Measurements from ENCODE around the gene GJB6.
"Not testable (repeated sequence)": the region's sequence is repeated elsewhere in the genome, so short reads cannot be mapped to it uniquely, and the experiment has no call there.

Gene GJB6

DNA sequence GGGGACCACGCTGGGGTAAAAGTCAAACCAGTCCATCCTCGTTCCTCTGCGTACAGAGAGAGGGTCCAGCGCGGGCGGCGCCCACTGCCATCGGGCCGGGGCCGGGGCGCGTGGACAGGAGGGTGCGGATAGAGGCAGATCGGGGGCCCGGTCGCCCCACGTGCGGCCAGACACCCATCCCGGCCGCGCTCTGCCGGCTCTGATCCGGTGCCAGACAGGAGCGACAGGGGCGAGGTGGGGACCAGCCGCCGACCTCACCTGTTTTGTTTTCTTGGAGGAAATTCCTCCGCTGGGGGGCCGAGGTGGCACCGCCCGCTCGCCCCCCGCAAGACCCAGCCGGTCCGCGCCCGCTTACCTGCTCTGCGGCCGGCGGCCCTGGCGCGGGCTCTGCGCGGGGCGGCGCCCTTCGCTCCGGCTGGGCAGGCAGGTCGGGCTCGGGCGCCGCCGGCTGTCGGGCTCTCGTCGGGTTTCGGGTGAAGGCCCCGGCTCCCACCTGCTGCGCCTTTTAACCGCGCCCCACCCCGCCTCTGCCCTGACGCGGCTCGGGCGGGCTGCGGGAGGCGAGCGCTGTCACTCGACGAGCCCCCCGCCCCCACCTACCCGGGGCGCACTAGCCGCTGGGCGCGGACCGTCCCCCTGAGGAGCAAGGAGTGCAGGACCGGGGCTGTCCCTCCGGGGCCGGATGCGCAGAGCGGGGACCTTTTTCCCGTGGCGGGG, at the start of gene GJB6:
Gene GJB6 (minus strand): TSS at position 481 of the 717 bp plus-strand sequence. CDS start 8,839 bp downstream, outside the sequence.
- no peak for DNase-seq

DNA sequence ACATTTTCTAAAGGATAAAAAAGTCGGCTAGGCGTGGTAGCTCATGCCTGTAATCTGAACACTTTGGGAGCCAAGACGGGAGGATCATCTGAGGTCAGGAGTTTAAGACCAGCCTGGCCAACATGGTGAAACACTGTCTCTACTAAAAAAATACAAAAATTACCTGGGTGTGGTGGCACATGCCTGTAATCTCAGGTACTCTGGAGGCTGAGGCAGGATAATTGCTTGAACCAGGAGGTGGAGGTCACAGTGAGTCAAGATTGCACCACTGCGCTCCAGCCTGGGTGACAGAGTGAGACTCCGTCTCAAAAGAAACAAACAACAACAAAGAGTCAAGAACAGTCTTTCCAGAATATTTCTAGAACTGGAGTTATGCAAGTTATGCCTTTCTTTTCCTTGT, 44.8 kb upstream of the GJB6 start:
- DNase-seq, result not testable (repeated sequence)

DNA sequence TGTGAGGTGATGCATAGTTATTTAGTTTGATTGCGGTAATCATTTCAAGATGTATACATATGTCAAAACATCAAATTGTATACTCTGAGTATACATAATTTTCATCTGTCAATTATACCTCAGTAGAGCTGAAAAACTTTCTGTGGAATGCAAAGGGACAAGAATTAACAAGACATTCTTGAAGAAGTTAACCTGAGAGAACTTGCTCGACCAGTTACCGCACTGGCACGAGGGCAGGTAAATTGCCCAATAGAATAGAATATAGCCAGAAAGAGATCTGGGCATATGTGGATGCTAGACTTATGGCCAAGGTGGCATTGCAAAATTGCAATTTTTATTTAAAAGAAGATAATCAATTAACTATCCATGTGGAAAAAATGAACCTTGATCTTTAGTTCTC, 42.3 kb upstream of the GJB6 start:
- DNase-seq, result no peak

DNA sequence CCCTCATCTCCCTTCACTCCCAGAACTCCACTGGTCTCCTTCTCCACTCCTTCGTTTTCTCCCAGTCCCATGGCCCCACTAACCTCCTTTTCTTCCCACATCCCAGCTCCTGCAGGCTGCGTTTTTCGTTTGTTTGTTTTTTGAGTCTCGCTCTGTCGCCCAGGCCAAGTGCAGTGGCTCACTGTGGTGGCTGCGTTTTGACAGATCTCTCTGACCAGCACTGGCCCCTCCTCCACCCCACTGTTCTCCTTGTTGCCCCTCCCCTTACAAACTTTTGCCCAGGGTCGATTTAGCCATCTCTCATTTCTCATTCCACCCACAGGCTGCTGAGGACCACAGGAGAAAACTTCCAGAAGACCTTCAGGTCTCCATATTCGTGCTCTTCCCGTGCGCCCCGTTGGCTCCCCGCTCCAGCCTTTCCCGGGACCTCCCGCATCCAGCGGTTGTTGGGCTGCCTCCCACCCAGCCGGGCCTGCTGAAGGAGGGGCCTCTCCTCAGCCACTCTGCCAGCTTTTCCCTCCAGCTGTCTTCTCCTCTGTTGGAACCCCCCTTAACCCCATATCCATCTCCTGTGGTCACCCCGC, 40.6 kb upstream of the GJB6 start:
- no peak for DNase-seq

DNA sequence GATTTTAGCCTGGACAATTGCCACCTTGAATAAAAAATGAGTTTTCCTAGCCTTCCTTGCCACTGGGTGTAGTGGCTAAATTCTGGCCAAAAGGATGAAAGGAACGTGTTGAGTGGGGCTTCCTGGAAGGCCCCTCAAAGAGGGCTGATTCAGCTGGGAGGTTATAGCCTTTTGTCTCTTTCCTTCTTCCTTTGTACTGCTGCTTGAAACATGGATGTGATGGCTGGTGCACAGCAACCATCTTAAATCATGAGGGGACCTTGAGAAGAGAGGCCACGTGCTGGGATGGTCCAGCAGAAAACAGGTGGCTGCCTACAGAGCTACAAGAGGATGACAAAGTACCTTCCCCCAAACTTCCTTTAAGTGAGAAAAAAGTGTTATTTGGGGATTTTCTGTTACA, 40.0 kb upstream of the GJB6 start:
- no peak for DNase-seq

DNA sequence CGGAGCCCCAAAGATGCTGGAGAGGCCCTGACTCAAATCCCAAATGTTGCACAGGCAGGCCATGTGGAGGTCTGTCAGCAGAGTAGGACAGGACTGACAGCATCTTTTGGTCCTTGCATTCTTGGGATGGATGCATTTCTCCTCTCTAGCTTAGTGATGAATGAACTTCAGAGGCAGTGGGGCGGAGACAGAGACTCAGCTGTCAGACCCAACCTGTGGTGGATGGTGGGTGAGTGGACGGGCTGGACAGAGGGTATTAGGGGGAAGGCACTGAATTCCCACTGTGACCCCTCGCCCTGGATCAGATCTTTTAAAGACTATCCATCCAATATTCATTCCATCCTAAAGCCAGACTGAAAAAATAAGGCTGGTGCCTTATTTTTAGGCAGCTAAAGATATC, 39.3 kb upstream of the GJB6 start:
- no peak for DNase-seq

DNA sequence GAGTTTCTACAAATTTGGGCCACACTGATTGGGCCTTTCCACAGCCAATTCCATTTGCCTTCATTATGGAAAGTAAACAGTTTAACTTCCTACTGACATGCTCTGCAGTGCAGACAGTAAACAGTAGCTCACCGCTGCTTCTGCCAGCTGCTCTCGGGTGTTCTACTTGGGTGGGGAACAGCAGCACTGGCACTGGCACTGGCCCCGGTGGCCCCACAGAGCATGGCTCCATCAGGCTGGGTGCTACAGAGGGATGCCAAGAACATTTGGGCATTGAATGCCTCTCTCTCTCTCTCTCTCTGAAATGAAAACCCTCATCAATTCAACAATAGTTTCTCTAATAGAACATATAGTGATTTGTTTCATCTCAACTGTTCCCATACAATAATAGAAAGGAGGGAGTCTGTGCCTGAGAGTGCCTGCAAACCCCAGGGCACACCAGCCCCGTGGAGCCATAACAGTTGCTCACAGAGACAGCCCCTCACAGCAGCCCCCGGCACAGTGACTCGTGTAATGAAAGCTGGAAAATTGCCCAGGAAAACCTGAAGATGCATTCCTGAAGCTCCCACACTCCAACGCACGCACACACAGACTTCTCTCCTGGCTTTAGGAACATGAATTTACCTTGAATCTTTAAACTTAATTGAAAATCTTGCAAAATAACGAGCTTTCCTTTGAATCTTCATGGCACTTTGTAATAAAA, 38.2 kb upstream of the GJB6 start:
- no peak for DNase-seq

DNA sequence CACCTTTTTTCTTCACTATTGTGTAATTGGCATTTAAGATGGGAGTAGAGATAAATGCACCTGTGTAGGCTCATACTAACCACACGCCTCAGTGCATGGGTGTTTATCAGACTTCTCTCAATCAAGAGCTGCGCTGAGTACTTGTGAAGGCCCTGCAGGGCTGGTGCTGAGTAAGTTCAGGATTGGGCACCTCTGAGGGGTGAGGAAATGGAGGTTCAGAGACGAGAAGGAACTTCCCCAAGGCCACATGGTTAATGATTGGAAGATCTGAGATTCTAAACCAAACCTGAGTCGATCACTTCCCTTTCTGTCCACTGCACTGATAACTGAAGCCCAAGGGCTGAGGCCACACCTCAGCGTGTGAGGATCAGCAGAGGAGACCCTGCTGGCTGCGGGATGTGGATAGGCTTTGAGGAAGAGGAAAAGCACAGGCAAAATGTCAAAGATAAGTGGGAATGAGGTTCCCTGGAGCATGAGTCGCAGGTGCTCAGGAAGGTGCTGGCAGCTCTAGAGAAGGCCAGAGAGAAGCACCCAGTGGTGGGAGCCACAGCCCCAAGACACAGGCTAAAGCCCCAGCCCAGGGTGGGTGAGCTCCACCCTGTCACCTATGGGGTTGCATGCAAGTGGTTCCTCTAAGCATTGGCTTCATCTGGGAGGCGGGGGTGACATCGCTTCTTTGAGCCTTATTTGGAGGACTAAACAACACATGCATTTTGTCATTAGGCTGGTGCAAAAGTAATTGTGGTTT, 32.3 kb upstream of the GJB6 start:
- no peak for DNase-seq

DNA sequence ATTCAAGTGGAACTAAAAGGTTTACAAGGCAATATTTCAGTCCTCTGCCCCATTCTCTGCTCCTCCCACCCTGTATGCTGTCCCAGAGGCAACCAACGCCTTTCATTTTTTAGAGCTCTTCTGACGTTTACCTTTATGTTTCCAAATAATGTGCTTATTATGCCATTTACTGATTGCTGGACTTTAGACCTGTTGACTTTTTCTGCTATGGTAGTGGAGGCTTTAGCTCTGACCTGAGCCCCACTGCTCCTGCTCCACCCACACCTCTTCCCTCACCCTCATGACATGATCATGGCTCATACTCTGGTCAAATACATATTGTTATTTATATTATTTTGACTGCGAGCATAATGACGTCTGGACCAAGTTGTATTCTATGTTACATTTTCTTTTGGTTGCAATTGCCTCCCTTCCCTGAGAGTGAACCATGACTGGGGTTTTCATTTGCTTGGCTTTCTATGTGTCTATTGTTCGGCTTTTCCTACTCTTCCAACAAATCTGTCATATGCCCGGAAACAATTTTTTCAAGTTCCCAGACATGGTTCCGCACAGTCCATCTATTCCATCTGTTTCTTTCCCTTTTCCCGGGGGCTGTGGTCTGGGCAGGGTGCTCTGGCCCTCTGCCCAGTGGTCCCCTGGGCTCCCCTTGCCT, 31.4 kb upstream of the GJB6 start:
- DNase-seq, result no peak

DNA sequence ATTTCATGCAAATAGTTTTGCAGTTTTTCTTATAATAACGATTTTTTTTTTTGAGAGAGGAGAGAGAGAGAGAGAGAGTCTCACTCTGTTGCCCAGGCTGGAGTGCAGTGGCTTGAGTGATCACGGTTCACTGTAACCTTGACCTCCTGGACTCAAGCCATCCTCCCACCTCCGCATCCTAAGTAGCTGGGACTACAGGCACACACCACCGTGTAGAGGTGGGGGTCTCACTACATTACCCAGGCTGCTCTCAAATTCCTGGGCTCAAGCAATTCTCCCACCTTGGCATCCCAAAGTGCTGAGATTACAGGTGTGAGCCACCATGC, 26.8 kb upstream of the GJB6 start:
- DNase-seq, result no peak

DNA sequence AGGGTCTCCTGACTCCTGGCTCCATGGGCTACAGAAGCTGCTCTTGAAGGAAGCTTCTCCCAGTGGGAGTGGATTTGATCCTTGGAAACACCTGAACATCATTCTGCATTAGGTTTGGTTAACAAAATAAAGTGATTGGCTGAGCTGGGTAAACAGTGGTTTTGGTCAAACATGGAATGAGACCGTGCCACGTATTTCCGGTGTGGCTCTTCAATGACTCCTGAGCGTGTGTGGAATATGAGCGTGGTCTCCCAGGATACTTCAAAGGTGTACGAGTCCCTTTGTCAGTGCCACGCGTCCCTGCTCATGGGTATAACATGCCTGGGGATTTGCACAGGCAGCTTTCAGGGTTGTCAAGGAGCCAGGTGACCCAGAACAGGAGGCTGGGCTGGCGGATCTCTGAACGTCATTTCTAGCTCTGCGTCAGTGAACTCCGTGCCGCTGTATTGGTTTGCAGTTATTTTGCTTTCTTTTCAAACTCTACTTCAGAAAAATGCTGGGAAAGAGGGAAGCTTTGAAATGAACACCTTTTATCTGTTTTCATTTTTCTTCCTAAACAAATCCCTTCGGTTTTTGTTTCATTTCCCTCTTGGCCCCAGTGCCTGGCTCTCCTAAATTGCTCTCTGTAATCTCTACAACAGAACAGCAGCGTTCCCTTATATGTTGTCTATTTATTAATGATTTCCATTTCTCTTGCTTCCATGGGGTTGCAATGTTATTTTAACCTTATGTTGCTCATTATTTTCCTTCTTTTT, 26.3 kb upstream of the GJB6 start:
- DNase-seq, result no peak

DNA sequence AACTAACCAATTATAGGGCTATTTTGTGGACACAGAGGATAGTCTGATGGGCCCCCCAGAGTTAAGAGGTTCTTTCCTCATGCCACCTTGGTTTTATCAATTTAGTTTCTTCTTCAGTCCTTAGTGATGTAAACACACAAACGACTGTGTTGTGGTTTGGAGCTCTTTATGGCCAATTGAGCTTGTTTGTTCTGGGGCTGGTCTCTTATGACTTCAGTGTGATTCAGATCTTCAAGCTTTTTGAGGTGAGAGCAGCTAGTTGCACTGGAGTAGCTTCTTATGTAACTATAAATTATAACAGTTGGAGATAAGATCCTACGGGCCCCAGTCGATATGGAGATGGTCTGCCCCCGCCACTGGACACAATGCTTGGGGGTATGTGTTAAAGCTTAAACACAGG, 22.0 kb upstream of the GJB6 start:
- DNase-seq, result no peak

DNA sequence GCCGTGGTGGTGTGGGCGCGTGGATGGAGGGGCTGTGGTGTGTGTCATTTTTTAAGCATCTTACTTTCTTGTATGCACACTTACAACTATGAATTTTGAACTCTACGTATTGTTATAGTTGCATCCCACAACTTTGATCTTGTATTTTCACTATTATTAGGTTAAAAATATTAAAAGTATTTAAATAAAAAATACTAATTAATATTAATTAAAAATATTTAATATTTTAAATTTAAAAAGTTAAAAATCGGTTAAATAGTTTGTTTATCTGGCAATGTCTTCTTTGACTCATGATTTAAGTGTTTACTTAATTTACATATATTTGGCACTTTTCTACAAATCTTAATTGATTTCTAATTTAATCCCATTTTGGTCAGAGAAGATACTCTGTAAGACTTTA, 17.8 kb upstream of the GJB6 start:
- no peak for DNase-seq

DNA sequence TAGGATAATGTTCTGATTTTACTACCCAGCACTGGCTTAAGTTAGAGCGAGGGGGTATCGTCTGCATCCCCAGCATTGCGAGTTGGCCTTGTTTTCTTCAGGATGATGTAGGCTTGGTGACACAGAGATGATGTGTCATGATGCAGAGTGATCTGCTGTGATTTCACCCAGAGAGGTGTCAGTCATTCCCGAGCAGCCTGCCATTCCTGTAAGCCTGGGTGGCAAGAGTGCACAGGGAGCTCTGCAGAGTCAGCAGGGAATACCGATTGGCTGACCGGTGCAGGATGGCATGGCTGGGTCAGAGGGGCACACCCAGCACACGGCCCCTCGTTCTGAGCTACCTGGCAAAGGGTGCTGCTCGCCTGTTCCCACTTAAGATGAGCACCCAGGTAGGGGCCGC, 15.8 kb upstream of the GJB6 start:
- no peak for DNase-seq

DNA sequence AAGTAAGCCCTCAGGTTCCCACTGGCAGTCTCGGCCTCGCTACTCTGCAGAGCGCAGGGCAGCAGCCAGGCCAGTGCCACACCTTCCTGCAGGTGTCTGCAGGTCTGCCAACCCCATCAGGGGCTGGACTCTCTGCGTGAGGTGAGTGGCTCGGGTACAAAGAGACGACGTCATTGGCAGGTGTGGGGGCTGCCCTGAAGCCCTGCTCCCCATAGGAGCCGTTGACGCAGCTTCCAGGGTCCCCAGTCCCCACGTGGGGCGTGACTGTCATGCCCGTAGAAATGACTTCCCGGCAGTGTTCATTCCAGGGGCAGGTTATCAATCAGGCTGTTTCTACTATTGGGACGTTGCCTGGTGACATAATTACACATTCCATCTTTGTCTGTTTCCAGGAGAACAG, 15.3 kb upstream of the GJB6 start:
- DNase-seq, result no peak

DNA sequence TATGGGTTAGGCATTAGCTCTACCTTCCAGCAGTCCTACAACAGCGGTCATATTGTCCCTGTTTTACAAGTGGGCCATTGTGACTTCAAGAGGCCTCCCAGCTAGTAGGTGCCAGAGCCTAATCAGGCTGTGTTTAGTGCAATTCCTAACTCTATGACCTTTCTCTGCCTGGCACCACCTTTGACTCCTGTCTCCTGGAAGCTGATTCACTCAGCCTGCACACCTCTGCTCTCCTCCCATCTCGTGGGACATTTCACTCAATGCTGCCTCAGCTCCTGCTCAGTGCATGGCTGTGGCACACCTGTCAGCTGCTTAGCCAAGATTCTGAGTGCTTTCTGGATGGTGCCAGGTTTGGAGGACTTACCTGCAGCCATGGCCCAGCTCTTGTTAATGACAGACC, 9.5 kb upstream of the GJB6 start:
- no peak for DNase-seq

DNA sequence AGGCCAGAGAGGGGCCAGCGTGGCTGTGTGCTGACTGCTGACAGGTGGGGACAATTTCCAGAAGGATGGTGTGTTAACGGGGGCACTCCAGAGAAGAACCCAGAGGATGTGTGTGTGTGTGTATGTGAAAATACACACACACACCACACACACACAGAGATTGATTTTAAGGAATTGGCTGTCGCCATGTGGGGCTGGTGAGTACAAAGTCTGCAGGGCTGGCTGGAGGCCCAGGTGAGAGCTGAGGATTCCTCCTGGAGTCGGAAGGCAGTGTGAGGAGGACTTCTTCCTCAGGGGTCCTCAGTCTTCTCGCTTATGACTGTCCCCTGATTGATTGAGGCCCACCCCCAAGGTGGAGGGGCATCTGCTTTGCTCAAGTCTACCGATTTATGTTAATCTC, 7.6 kb upstream of the GJB6 start:
- DNase-seq, result no peak

DNA sequence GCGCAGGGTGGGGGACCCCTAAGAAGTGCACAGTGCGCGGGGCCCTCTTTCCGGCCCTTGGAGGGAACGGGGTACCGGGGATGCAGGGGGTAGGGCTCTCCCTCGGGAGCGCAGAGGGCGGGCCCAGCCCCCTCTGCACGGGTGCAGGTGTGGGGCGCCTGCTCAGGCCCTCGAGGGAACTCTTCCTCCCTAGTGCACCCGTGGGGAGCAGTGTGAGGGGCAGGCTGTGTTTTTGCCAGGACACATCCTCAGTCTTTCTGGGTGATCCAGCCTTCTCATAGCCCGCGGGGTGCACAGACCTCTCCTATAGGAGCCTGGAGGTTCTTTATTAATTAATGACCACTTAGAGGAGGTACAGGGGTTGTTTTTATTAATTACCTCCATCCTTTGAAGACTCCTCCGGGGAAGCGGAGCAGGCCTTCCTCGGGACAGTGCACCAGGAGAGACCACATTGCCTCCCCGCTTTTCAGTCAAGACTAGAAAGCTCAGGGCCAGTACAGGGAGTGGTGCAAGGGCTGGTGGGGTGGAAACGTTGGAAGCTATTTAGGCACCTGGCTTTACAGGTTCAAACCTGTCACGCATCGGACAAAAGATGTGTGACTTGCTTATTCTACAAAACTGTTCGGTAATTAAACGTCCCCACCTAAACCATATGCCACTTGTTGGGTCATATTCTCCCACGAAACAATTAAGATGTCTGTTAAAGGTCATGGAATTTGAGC, 598 bp upstream of the GJB6 start:
- DNase-seq, result no peak

DNA sequence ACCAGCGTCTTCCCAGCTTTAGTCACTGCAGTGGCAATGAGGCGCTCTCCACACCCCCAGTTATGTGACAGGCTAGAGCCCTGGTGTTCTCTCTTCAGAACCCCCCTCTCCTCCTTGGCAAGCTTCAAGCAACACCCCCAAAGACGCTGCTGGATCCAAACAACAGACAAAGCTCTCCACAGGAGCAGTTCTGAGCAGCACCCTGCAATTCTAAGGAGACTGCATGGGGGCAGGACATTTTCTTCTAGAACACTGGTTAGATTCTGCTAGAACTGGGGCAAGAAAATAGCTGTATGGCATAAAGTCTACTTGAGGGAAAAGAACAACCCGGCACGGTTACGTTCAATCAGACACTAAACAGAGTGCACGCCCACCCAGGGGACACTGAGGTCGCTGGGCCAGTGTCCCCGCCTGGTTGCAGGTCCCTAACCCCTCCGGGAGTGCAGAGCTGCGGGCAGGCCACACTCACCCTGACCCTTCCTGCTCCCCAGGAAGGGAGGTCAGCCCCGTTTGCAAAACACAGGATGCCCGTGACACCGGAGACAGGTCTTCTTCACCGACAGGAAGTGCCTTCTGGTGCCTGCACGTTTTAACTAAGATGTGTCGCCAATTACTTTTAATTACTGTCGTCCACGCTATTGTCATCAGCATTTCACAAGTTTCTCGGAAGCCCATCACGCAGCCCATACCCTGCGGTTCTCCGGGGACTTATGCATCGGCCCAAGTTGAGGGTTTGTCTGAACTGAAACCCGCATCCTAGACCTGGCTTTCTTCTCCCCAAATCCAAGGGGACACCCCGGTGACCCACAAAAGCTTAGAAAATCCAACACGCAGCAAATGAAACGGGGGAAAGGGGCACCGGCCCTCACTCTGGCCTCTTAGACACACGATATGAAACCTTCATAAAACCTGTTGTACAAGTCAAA, 943 bp downstream of the GJB6 start:
- DNase-seq, result no peak

DNA sequence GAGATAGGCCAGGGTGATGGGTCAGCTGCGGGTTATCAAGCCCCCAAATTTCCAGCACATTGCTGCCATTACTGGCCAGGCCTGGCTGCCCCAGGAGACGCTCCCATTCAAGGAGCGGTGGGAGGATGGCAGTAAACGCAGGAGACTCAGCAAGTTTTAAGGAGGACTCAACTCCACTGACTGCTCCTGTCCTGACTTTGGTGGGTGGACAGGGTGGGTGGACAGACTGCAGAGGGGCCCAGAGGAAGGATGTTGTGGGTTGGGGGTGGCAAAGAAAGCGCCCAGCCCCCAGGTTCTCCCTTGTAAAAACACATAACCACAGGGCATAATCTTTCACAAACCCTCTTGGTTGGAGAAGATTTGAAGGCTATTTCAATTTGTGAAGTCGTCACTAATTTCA, 4.4 kb downstream of the GJB6 start:
- no peak for DNase-seq

DNA sequence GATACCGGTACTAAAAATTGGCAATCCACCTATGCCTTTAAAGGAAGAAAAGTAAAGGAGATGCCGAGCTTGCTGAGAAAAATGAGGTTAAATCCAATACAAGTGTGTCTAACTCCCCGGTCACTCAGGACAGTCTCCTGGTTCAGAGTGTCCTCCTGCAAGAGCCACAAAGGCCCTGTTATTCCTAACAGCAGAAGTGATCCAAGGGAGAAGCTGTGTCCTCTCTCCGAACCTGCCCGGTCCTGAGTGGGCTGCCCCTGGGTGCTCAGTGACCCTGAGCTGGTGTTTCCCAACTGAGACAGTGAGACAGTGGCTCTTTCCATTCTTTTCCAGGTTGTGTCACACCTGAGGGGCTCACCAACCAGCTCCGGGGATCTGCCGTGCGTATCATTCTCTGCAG, 4.8 kb downstream of the GJB6 start:
- DNase-seq, result no peak
